Fibroblast of lung (primary cell): ENCODE measurements around the gene ZNF534. TPM values are rescaled to one million over a fixed set of nuclear protein-coding genes. Genes with fewer than 3 reads are reported as not detected.
"Not testable (repeated sequence)": the region's sequence is repeated elsewhere in the genome, so short reads cannot be mapped to it uniquely, and the experiment has no call there.

Experiments
- DNase-seq, 2 donors: peaks; one replicate each; pipeline versions ENCODE4 v3.0.0 to v3.0.0-alpha.2; 2010; ENCODE audit warnings: low read depth in 2 of 2
- H2AFZ ChIP-seq: 2 replicates; pipeline ENCODE4 v1.5.1; 2012; ENCODE audit warnings: low read length, control low read depth, inconsistent platforms
- H3K27ac ChIP-seq: 2 replicates; pipeline ENCODE4 v1.5.1; 2011; ENCODE audit warnings: low read length, control low read depth; ENCODE audit not compliant: insufficient read depth
- H3K27me3 ChIP-seq: 2 replicates; pipeline ENCODE4 v1.5.1; 2011; ENCODE audit warnings: mild to moderate bottlenecking, low read length; ENCODE audit not compliant: control insufficient read depth, insufficient read depth
- H3K36me3 ChIP-seq: 2 replicates; pipeline ENCODE4 v1.5.1; 2011; ENCODE audit warnings: low read length; ENCODE audit not compliant: control insufficient read depth, insufficient read depth
- H3K4me1 ChIP-seq: 2 replicates; pipeline ENCODE4 v1.5.1; 2011; ENCODE audit warnings: low read length; ENCODE audit not compliant: control insufficient read depth, insufficient read depth; ENCODE audit errors: extremely low read depth
- H3K4me2 ChIP-seq: 2 replicates; pipeline ENCODE4 v1.5.1; 2011; ENCODE audit warnings: low read length, control low read depth; ENCODE audit not compliant: insufficient read depth; ENCODE audit errors: extremely low read depth
- H3K4me3 ChIP-seq, 4 experiments: fragments of 200-600 bp in 1 of 4; sonication (generic) in 1 of 4; replicated peaks in 1 of 4; 2 replicates each; pipeline ENCODE4 v1.5.1; 2011 to 2016; ENCODE audit warnings: low read length in 4 of 4, low read depth in 3 of 4, mild to moderate bottlenecking in 3 of 4, control low read depth in 2 of 4, inconsistent platforms in 1 of 4, mixed read lengths in 1 of 4; ENCODE audit not compliant: insufficient read depth in 1 of 4; ENCODE audit errors: control extremely low read depth in 1 of 4
- H3K79me2 ChIP-seq: 2 replicates; pipeline ENCODE4 v1.5.1; 2012; ENCODE audit warnings: mild to moderate bottlenecking, low read length, inconsistent platforms; ENCODE audit not compliant: control insufficient read depth, insufficient read depth
- H3K9ac ChIP-seq: 2 replicates; pipeline ENCODE4 v1.5.1; 2011; ENCODE audit warnings: mild to moderate bottlenecking, low read length, control low read depth; ENCODE audit not compliant: insufficient read depth
- H3K9me3 ChIP-seq: 2 replicates; pipeline ENCODE4 v1.5.1; 2012; ENCODE audit warnings: low read depth, low read length; ENCODE audit not compliant: control insufficient read depth, insufficient read depth
- H4K20me1 ChIP-seq: 2 replicates; pipeline ENCODE4 v1.5.1; 2011; ENCODE audit warnings: low read length; ENCODE audit not compliant: control insufficient read depth, insufficient read depth; ENCODE audit errors: extremely low read depth
- CTCF ChIP-seq, 2 donors: IDR thresholded peaks in 1 of 2; conservative IDR thresholded peaks in 1 of 2; 1 replicate in 1 of 2; 2 replicates in 1 of 2; pipeline ENCODE4 v1.5.1; 2011 to 2012; ENCODE audit warnings: low read length in 2 of 2, control low read depth in 1 of 2, inconsistent platforms in 1 of 2, low read depth in 1 of 2, mild to moderate bottlenecking in 1 of 2
- EZH2 ChIP-seq: IDR thresholded peaks from 2 replicates; pipeline ENCODE4 v1.5.1; 2012; ENCODE audit warnings: low read length, control low read depth, mild to moderate bottlenecking; ENCODE audit errors: missing control alignments
- polyA plus RNA-seq, 2 donors: library from polyadenylated mRNA; depleted of rRNA in 1 of 2; stranded (reverse) in 1 of 2; unstranded in 1 of 2; fragments of >200 nt; gene quantifications; 2 replicates each; pipeline ENCODE4 v1.2.1, GENCODE V29; 2011 to 2012; ENCODE audit warnings: missing spikeins in 1 of 2
- total RNA-seq: library from RNA; depleted of rRNA; stranded (reverse); fragments of >200 nt; gene quantifications from 2 replicates; pipeline ENCODE4 v1.2.1, GENCODE V29; 2014

ZNF534 gene
- total and polyA plus RNA-seq, 2 donors (not counting 1 experiment from before 2014, with no cell fraction given) = 0.05 to 0.17 TPM

GRCh38 chr19:52498571-52498970, 69.6 kb downstream of the ZNF534 start:
- no peak overlapping the region for H3K9ac ChIP-seq
- no peaks in the 10 kb centered on the region for H3K79me2 ChIP-seq
- DNase-seq = no peak
- no peaks in the 10 kb centered on the region for H3K27me3 ChIP-seq
- no peaks in the 10 kb centered on the region for H3K36me3 ChIP-seq
- no peak overlapping the region for H3K4me3 ChIP-seq
- H3K4me2 ChIP-seq = no peak overlapping the region
- TF ChIP-seq EZH2 (no peak), CTCF (conservative IDR thresholded peaks at IDR 0.05 in 1 of 2, IDR thresholded peaks at IDR 0.05 in 1 of 2; ENCODE audit: low read depth in 1 of 2, low read length in 2 of 2) (no peak)
- H3K27ac ChIP-seq = no peak overlapping the region
- H3K4me1 ChIP-seq = no peaks in the 10 kb centered on the region
- H3K9me3 ChIP-seq = no peaks in the 10 kb centered on the region
- no peaks in the 10 kb centered on the region for H4K20me1 ChIP-seq
- H2AFZ ChIP-seq = no peak overlapping the region

GRCh38 chr19:52500474-52500873, 71.5 kb downstream of the ZNF534 start:
- H3K4me1 ChIP-seq, H3K27ac ChIP-seq, H3K79me2 ChIP-seq, H3K9me3 ChIP-seq, H3K4me3 ChIP-seq, H3K9ac ChIP-seq, H4K20me1 ChIP-seq, H2AFZ ChIP-seq, H3K4me2 ChIP-seq, DNase-seq, H3K36me3 ChIP-seq, H3K27me3 ChIP-seq: not testable (repeated sequence)

- DNase-seq, H3K79me2 ChIP-seq, H3K9me3 ChIP-seq: not testable (repeated sequence)
These were observed 72.0 kb downstream of the ZNF534 start for GRCh38 chr19:52500991-52501390.

More at GRCh38 chr19:52500991-52501390, 72.0 kb downstream of the ZNF534 start:
- H4K20me1 ChIP-seq, H3K9ac ChIP-seq, H3K27ac ChIP-seq, H3K27me3 ChIP-seq, H2AFZ ChIP-seq, H3K4me1 ChIP-seq, H3K4me2 ChIP-seq, H3K4me3 ChIP-seq, H3K36me3 ChIP-seq: not testable (repeated sequence)

Other genes with a start within 250 kb of the ZNF534 start
- gene PPP2R1A, start 239.1 kb upstream of the ZNF534 start, total RNA-seq = 86.8 and 115 TPM in 2 replicates
- gene PPP2R1A, start 239.1 kb upstream of the ZNF534 start, polyA plus RNA-seq = 171 and 210 TPM in 2 replicates
- gene ZNF766, start 159.6 kb upstream of the ZNF534 start, total RNA-seq = 11.6 and 13.7 TPM in 2 replicates
- 8.7 and 13.4 TPM in 2 replicates for gene ZNF766, start 159.6 kb upstream of the ZNF534 start, polyA plus RNA-seq
- 4.9 and 5.9 TPM in 2 replicates for gene ZNF480, start 132.0 kb upstream of the ZNF534 start, total RNA-seq
- 7.6 and 7.7 TPM in 2 replicates for gene ZNF480, start 132.0 kb upstream of the ZNF534 start, polyA plus RNA-seq
- 3.3 and 5.3 TPM in 2 replicates for gene ZNF610, start 92.9 kb upstream of the ZNF534 start, total RNA-seq
- gene ZNF610, start 92.9 kb upstream of the ZNF534 start, polyA plus RNA-seq = 1.8 and 3.0 TPM in 2 replicates
- 24.8 and 25.9 TPM in 2 replicates for gene ZNF880, start 59.2 kb upstream of the ZNF534 start, total RNA-seq
- gene ZNF880, start 59.2 kb upstream of the ZNF534 start, polyA plus RNA-seq = 21.8 and 36.5 TPM in 2 replicates
- gene ZNF528, start 31.3 kb upstream of the ZNF534 start, total RNA-seq = 21.3 and 32.2 TPM in 2 replicates
- 13.6 and 22.9 TPM in 2 replicates for gene ZNF528, start 31.3 kb upstream of the ZNF534 start, polyA plus RNA-seq
- 5.1 and 9.6 TPM in 2 replicates for gene ZNF578, start 24.4 kb downstream of the ZNF534 start, total RNA-seq
- gene ZNF578, start 24.4 kb downstream of the ZNF534 start, polyA plus RNA-seq = 1.8 and 2.3 TPM in 2 replicates
- 17.7 and 23.1 TPM in 2 replicates for gene ZNF808, start 98.5 kb downstream of the ZNF534 start, total RNA-seq
- gene ZNF808, start 98.5 kb downstream of the ZNF534 start, polyA plus RNA-seq = 6.0 and 6.1 TPM in 2 replicates
- 12.6 and 18.8 TPM in 2 replicates for gene ZNF701, start 141.1 kb downstream of the ZNF534 start, total RNA-seq
- 5.7 and 6.8 TPM in 2 replicates for gene ZNF701, start 141.1 kb downstream of the ZNF534 start, polyA plus RNA-seq
- 47.0 and 60.6 TPM in 2 replicates for gene ZNF83, start 209.2 kb downstream of the ZNF534 start, total RNA-seq
- 21.1 and 27.2 TPM in 2 replicates for gene ZNF83, start 209.2 kb downstream of the ZNF534 start, polyA plus RNA-seq